Sigmoid colon (tissue), 7 donors: ENCODE data around the gene ATP11B. TPM values are rescaled to one million over a fixed set of nuclear protein-coding genes. Genes with fewer than 3 reads are reported as not detected.

Experiments used
- DNase-seq: peaks from one replicate; pipeline ENCODE4 v3.0.0-alpha.2; 2019
- H3K27ac ChIP-seq, 4 donors: fragments of 200-600 bp; sonication (generic); one replicate each; pipeline ENCODE4 v1.5.1; 2016 to 2019; ENCODE audit warnings: mild to moderate bottlenecking in 1 of 4
- H3K27me3 ChIP-seq, 3 donors: fragments of 200-600 bp; sonication (generic); one replicate each; pipeline ENCODE4 v1.5.1; 2019; ENCODE audit warnings: mild to moderate bottlenecking in 1 of 3
- H3K36me3 ChIP-seq, 4 donors: fragments of 200-600 bp; sonication (generic); one replicate each; pipeline ENCODE4 v1.5.1; 2016 to 2019
- H3K4me1 ChIP-seq, 4 donors: fragments of 200-600 bp; sonication (generic); one replicate each; pipeline ENCODE4 v1.5.1; 2017 to 2019
- H3K4me3 ChIP-seq, 4 donors: fragments of 200-600 bp; sonication (generic); one replicate each; pipeline ENCODE4 v1.5.1; 2017 to 2019; ENCODE audit warnings: mild to moderate bottlenecking in 2 of 4, moderate library complexity in 1 of 4
- H3K9me3 ChIP-seq, 4 donors: fragments of 200-600 bp in 3 of 4; sonication (generic) in 3 of 4; one replicate each; pipeline versions ENCODE4 v1.5.1 to v1.6.1; 2013 to 2019
- CTCF ChIP-seq, 4 experiments: fragments of 450-650 bp in 3 of 4; fragments of 200-600 bp in 1 of 4; IDR thresholded peaks; one replicate each; pipeline ENCODE4 v1.5.1; 2016 to 2019; ENCODE audit warnings: antibody characterized with exemption in 4 of 4, mild to moderate bottlenecking in 3 of 4, moderate library complexity in 2 of 4
- EP300 ChIP-seq, 4 donors: sonication (generic); formaldehyde crosslinking; IDR thresholded peaks; one replicate each; pipeline ENCODE4 v1.6.1; 2017; ENCODE audit warnings: antibody characterized with exemption in 4 of 4
- POLR2A ChIP-seq, 2 donors: fragments of 450-650 bp; IDR thresholded peaks; one replicate each; pipeline ENCODE4 v1.6.1; 2016; ENCODE audit warnings: antibody characterized with exemption in 2 of 2, mild to moderate bottlenecking in 2 of 2, moderate library complexity in 2 of 2
- POLR2AphosphoS5 ChIP-seq, 4 donors: sonication (generic); formaldehyde crosslinking; IDR thresholded peaks; one replicate each; pipeline ENCODE4 v1.6.1; 2017; ENCODE audit warnings: antibody characterized with exemption in 4 of 4
- WGBS, 2 donors: extraction: QIAGEN DNeasy Blood & Tissue Kit; methylation state at CpG; one replicate each; pipeline ENCODE4 v1.1.7; 2013; 5-methylcytosine and 5-hydroxymethylcytosine counted together
- intact Hi-C: fragments of 100-400 bp; cut with DNase I; formaldehyde crosslinking; loops from one replicate; pipeline ENCODE4 v1.15.1; 2023
- polyA plus RNA-seq, 3 donors: library from polyadenylated mRNA; stranded (reverse); fragments of 200-250 nt; gene quantifications; one replicate each; pipeline ENCODE4 v1.2.3, GENCODE V29; 2013
- total RNA-seq, 4 donors: library from RNA; depleted of rRNA; stranded (reverse); fragments of >200 nt; gene quantifications; one replicate each; pipeline ENCODE4 v1.1.0, GENCODE V29; 2016
- donor health status: healthy with polysubstance abuse.
- donor health status: Bipolar disorder and iron deficiency.
- donor health status: healthy.

The ATP11B gene
- total and polyA plus RNA-seq, 7 donors = 6.7 to 69.9 (median 41.8) TPM

- Histone ChIP-seq H3K27me3 (no peaks in the 10 kb centered on the region), H3K27ac (no peak overlapping the region), H3K4me1 (no peaks in the 10 kb centered on the region), H3K36me3 (no peaks in the 10 kb centered on the region), H3K4me3 (no peak overlapping the region), H3K9me3 (no peaks in the 10 kb centered on the region)
- intact Hi-C loops = no loop called here
- WGBS, 2 donors = 19 to 54% methylated on average over 13 of the region's 13 CpGs
- TF ChIP-seq CTCF (IDR thresholded peaks at IDR 0.05) = no peak
- no peak for TF ChIP-seq EP300 (IDR thresholded peaks at IDR 0.05)
- no peak for TF ChIP-seq POLR2A (IDR thresholded peaks at IDR 0.05)
- TF ChIP-seq POLR2AphosphoS5 (IDR thresholded peaks at IDR 0.05) = no peak
- DNase-seq = no peak
Observed at GRCh38 chr3:182760576-182761164, 32.6 kb upstream of the ATP11B start.

- no peaks in the 10 kb centered on the region for H3K27me3 ChIP-seq
- no peak overlapping the region for H3K4me3 ChIP-seq
- H3K9me3 ChIP-seq = no peaks in the 10 kb centered on the region
- intact Hi-C loops = no loop called here
- no peak for DNase-seq
- no peak for TF ChIP-seq CTCF (IDR thresholded peaks at IDR 0.05)
- no peak for TF ChIP-seq POLR2AphosphoS5 (IDR thresholded peaks at IDR 0.05)
- no peak for TF ChIP-seq EP300 (IDR thresholded peaks at IDR 0.05)
- TF ChIP-seq POLR2A (IDR thresholded peaks at IDR 0.05) = no peak
- no peaks in the 10 kb centered on the region for H3K36me3 ChIP-seq
- no peaks in the 10 kb centered on the region for H3K4me1 ChIP-seq
- WGBS, 2 donors = 72 to 97% methylated on average over 2 of the region's 2 CpGs
- H3K27ac ChIP-seq = no peak overlapping the region
Observed at GRCh38 chr3:182763896-182764295, 29.4 kb upstream of the ATP11B start.

GRCh38 chr3:182765287-182765686, 28.0 kb upstream of the ATP11B start:
- TF ChIP-seq EP300 (IDR thresholded peaks at IDR 0.05) = no peak
- no peak for TF ChIP-seq POLR2AphosphoS5 (IDR thresholded peaks at IDR 0.05)
- TF ChIP-seq POLR2A (IDR thresholded peaks at IDR 0.05) = no peak
- TF ChIP-seq CTCF (IDR thresholded peaks at IDR 0.05) = no peak
- Histone ChIP-seq H3K4me3 (no peak overlapping the region), H3K27ac (no peak overlapping the region), H3K9me3 (no peaks in the 10 kb centered on the region), H3K27me3 (no peaks in the 10 kb centered on the region), H3K36me3 (no peaks in the 10 kb centered on the region), H3K4me1 (no peaks in the 10 kb centered on the region)
- DNase-seq = no peak
- intact Hi-C loops = no loop called here

- TF ChIP-seq CTCF (IDR thresholded peaks at IDR 0.05) (no peak), POLR2AphosphoS5 (IDR thresholded peaks at IDR 0.05) (no peak), POLR2A (IDR thresholded peaks at IDR 0.05) (no peak), EP300 (IDR thresholded peaks at IDR 0.05) (no peak)
- intact Hi-C loops = no loop called here
Observed at GRCh38 chr3:182766099-182766498, 27.2 kb upstream of the ATP11B start.

GRCh38 chr3:182768413-182768812, 24.9 kb upstream of the ATP11B start:
- intact Hi-C loops = no loop called here
- Histone ChIP-seq H3K27me3 (no peaks in the 10 kb centered on the region), H3K36me3 (no peaks in the 10 kb centered on the region), H3K9me3 (no peaks in the 10 kb centered on the region), H3K27ac (no peak overlapping the region), H3K4me3 (no peak overlapping the region), H3K4me1 (no peaks in the 10 kb centered on the region)
- DNase-seq = no peak
- WGBS, 2 donors = 82% methylated on average over 1 of the region's 1 CpG
- TF ChIP-seq POLR2A (IDR thresholded peaks at IDR 0.05) (no peak), EP300 (IDR thresholded peaks at IDR 0.05) (no peak), POLR2AphosphoS5 (IDR thresholded peaks at IDR 0.05) (no peak)

More at GRCh38 chr3:182766099-182766498, 27.2 kb upstream of the ATP11B start:
- Histone ChIP-seq H3K27me3 (no peaks in the 10 kb centered on the region), H3K27ac (no peak overlapping the region), H3K4me1 (no peaks in the 10 kb centered on the region), H3K4me3 (no peak overlapping the region), H3K9me3 (no peaks in the 10 kb centered on the region), H3K36me3 (no peaks in the 10 kb centered on the region)
- 80 to 91% methylated on average over 2 of the region's 2 CpGs for WGBS, 2 donors
- DNase-seq = no peak
